HFFc6 (cell line): ENCODE results near the gene IMPDH1. TPM values are rescaled to one million over a fixed set of nuclear protein-coding genes. Genes with fewer than 3 reads are reported as not detected.
A peak's percentile ranks its signal among the peaks of the same experiment; 100 is the strongest.

Experiments used
- DNase-seq: peaks from one replicate; pipeline ENCODE4 v3.0.0-alpha.2; 2018
- H3K27ac Mint-ChIP-seq: 2 replicates; pipeline ENCODE4 v1.8.0; 2020; ENCODE audit warnings: mild to moderate bottlenecking, mixed read lengths
- H3K27me3 Mint-ChIP-seq: 2 replicates; pipeline ENCODE4 v1.8.0; 2021; ENCODE audit warnings: mild to moderate bottlenecking, moderate library complexity, mixed read lengths; ENCODE audit not compliant: insufficient read depth
- H3K36me3 Mint-ChIP-seq: 2 replicates; pipeline ENCODE4 v1.8.0; 2021; ENCODE audit warnings: low read depth, mixed read lengths
- H3K4me1 Mint-ChIP-seq: 2 replicates; pipeline ENCODE4 v1.8.0; 2020; ENCODE audit warnings: low read depth, mixed read lengths
- H3K4me3 Mint-ChIP-seq: 2 replicates; pipeline ENCODE4 v1.8.0; 2020; ENCODE audit warnings: mild to moderate bottlenecking, moderate library complexity, mixed read lengths
- H3K9me3 Mint-ChIP-seq: 2 replicates; pipeline ENCODE4 v1.8.0; 2020; ENCODE audit warnings: mild to moderate bottlenecking, mixed read lengths
- CTCF ChIP-seq: fragments of 200-600 bp; sonication (generic); IDR thresholded peaks from 2 replicates; pipeline ENCODE4 v1.5.0; 2021; ENCODE audit warnings: antibody characterized with exemption, mild to moderate bottlenecking
- total RNA-seq, 6 experiments: library from RNA; stranded (reverse); fragmentation: NEBNext Ultra II Directional; extraction: Animal tissue kit (Norgen Biotek cat#: 25700); gene quantifications; 2 replicates in 1 of 6; 3 replicates in 5 of 6; pipeline ENCODE4 v1.2.3, GENCODE V29; 2021

IMPDH1 gene
- total RNA-seq, 6 experiments from 2014 or later = 81.8 to 107 (median 93.3) TPM

GRCh38 chr7:128402356-128402755, 7.4 kb downstream of the IMPDH1 start:
- H3K36me3 Mint-ChIP-seq = peaks cover 26% of the 10 kb centered on the region; the same call in 1 of the 2 replicates
- no peak overlapping the region for H3K27ac Mint-ChIP-seq
- H3K4me1 Mint-ChIP-seq = peaks cover 27% of the 10 kb centered on the region
- no peaks in the 10 kb centered on the region for H3K9me3 Mint-ChIP-seq
- no peak for TF ChIP-seq CTCF
- no peak overlapping the region for H3K4me3 Mint-ChIP-seq
- H3K27me3 Mint-ChIP-seq = no peaks in the 10 kb centered on the region; the same call in 1 of the 2 replicates
- DNase-seq = no peak

GRCh38 chr7:128400566-128400965, 9.2 kb downstream of the IMPDH1 start:
- no peaks in the 10 kb centered on the region for H3K9me3 Mint-ChIP-seq
- peaks cover 27% of the 10 kb centered on the region for H3K4me1 Mint-ChIP-seq
- DNase-seq = no peak
- no peaks in the 10 kb centered on the region for H3K27me3 Mint-ChIP-seq
- H3K36me3 Mint-ChIP-seq = peaks cover 32% of the 10 kb centered on the region; the same call in 1 of the 2 replicates
- no peak overlapping the region for H3K4me3 Mint-ChIP-seq
- no peak for TF ChIP-seq CTCF
- no peak overlapping the region for H3K27ac Mint-ChIP-seq

GRCh38 chr7:128399991-128400390, 9.8 kb downstream of the IMPDH1 start:
- Mint-ChIP-seq H3K27me3 (no peaks in the 10 kb centered on the region), H3K36me3 (peaks cover 32% of the 10 kb centered on the region; the same call in 1 of the 2 replicates), H3K9me3 (no peaks in the 10 kb centered on the region), H3K4me3 (no peak overlapping the region), H3K4me1 (peaks cover 27% of the 10 kb centered on the region), H3K27ac (no peak overlapping the region)
- no peak for TF ChIP-seq CTCF
- no peak for DNase-seq

- H3K9me3 Mint-ChIP-seq = no peaks in the 10 kb centered on the region
- no peaks in the 10 kb centered on the region for H3K27me3 Mint-ChIP-seq
- H3K4me1 Mint-ChIP-seq = peaks cover 15% of the 10 kb centered on the region
- no peak for DNase-seq
- H3K36me3 Mint-ChIP-seq = peaks cover 32% of the 10 kb centered on the region; the same call in 1 of the 2 replicates
- TF ChIP-seq CTCF = peak; percentile 64
- no peak overlapping the region for H3K27ac Mint-ChIP-seq
- H3K4me3 Mint-ChIP-seq = no peak overlapping the region
Observed at GRCh38 chr7:128398841-128399135, 11.0 kb downstream of the IMPDH1 start.

GRCh38 chr7:128398016-128398840, 11.6 kb downstream of the IMPDH1 start:
- H3K27me3 Mint-ChIP-seq = no peaks in the 10 kb centered on the region

More at GRCh38 chr7:128398016-128398840, 11.6 kb downstream of the IMPDH1 start:
- H3K4me3 Mint-ChIP-seq = no peak overlapping the region
- H3K4me1 Mint-ChIP-seq = peaks cover 9% of the 10 kb centered on the region
- H3K9me3 Mint-ChIP-seq = no peaks in the 10 kb centered on the region
- peak; percentile 96 for TF ChIP-seq CTCF
- no peak overlapping the region for H3K27ac Mint-ChIP-seq
- DNase-seq = peak; percentile 30
- peaks cover 27% of the 10 kb centered on the region; the same call in 1 of the 2 replicates for H3K36me3 Mint-ChIP-seq
